ENCODE data around the gene NRF1.

NRF1 gene

DNA sequence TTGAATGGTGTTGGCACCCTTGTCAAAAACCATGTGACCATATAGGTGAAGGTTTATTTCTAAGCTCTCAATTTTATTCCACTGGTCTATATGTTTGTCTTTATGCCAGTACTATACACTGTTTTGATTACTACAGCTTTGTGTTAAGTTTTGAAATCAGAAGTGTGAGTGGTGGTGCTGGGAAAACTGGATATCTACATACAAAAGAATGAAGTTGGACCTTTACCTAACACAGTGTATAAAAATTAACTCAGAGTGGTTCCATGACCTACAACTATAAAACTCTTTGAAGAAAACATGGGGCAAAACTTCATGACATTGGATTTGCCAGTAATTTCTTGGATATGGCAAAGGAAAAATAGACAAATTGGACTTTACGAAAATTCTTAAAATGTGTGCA, 112.2 kb downstream of the NRF1 start:
- DNase-seq (no peak), ATAC-seq (replicated peaks) (no peak)
- Mint-ChIP-seq H3K27ac (peak overlapping the region in 1 of 2 donors; percentile 39), H3K36me3 (ENCODE audit: insufficient read depth) (peaks cover 67% of the 10 kb centered on the region), H3K9me3 (no peaks in the 10 kb centered on the region), H3K4me1 (ENCODE audit: low read depth in 2 of 2) (no peaks in the 10 kb centered on the region), H3K27me3 (no peaks in the 10 kb centered on the region), H3K4me3 (no peak overlapping the region)

GRCh38 chr7:129724796-129725195, 113.3 kb downstream of the NRF1 start:
- no peaks in the 10 kb centered on the region for H3K9me3 Mint-ChIP-seq
- H3K27ac Mint-ChIP-seq, result no peak overlapping the region
- no peak for DNase-seq
- no peak overlapping the region for H3K4me3 Mint-ChIP-seq
- peaks cover 70% of the 10 kb centered on the region for H3K36me3 Mint-ChIP-seq (ENCODE audit: insufficient read depth)
- no peak for ATAC-seq (replicated peaks)
- H3K27me3 Mint-ChIP-seq, result no peaks in the 10 kb centered on the region
- H3K4me1 Mint-ChIP-seq (ENCODE audit: low read depth in 2 of 2), result no peaks in the 10 kb centered on the region

- ATAC-seq (replicated peaks), result no peak
- DNase-seq, result no peak
- Mint-ChIP-seq H3K4me1 (ENCODE audit: low read depth in 2 of 2) (no peaks in the 10 kb centered on the region), H3K27ac (peak overlapping the region in 1 of 2 donors; percentile 16), H3K4me3 (no peak overlapping the region), H3K36me3 (ENCODE audit: insufficient read depth) (peaks cover 73% of the 10 kb centered on the region), H3K9me3 (no peaks in the 10 kb centered on the region), H3K27me3 (no peaks in the 10 kb centered on the region)
Measured at GRCh38 chr7:129728875-129729467, 117.5 kb downstream of the NRF1 start.

GRCh38 chr7:129729511-129729910, 118.0 kb downstream of the NRF1 start:
- DNase-seq (no peak), ATAC-seq (replicated peaks) (no peak)
- Mint-ChIP-seq H3K4me1 (ENCODE audit: low read depth in 2 of 2) (no peaks in the 10 kb centered on the region), H3K27ac (peak overlapping the region in 1 of 2 donors; percentile 16), H3K4me3 (no peak overlapping the region), H3K9me3 (no peaks in the 10 kb centered on the region), H3K36me3 (ENCODE audit: insufficient read depth) (peaks cover 69% of the 10 kb centered on the region), H3K27me3 (no peaks in the 10 kb centered on the region)

DNA sequence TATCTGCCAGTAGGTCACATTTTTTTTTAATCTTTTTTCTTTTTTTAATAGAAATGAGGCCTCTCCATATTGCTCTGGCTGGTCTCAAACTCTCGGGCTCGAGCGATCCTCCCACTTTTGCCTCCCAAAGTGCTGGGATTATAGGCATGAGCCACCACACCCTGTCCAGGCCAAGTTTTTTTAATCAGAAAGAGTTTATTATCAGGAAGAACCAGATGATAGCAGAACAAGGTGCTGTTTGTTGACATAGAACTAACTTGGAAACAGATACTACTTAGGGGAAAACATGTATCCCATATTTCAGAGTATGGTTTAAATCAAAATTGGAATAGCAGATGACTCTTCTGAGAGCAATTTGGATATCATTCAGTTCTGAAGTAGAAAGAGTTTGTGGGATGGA, 118.6 kb downstream of the NRF1 start:
- Mint-ChIP-seq H3K27me3 (no peaks in the 10 kb centered on the region), H3K9me3 (no peaks in the 10 kb centered on the region), H3K36me3 (ENCODE audit: insufficient read depth) (peaks cover 70% of the 10 kb centered on the region), H3K4me1 (ENCODE audit: low read depth in 2 of 2) (no peaks in the 10 kb centered on the region), H3K27ac (no peak overlapping the region), H3K4me3 (no peak overlapping the region)
- no peak for DNase-seq
- ATAC-seq (replicated peaks), result no peak

DNA sequence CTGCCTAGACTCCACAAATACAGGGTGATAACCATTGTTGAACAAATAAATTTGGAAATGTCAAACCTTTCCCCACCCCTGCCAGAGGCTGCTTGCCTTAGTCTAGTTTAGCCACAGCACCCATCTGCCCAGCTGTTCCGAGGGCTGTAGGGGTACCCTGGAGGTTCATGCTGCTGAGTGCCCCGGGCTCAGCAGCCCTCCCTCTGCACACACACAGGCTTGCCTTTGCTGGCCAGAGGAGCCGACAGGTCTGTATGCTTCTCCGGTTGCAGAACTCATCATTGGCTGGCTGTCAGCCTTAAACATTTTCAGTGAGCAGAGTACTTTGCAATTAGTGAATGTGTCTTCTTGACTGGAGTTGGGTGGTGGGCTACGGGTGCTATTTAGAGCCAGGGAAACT, 122.9 kb downstream of the NRF1 start:
- H3K9me3 Mint-ChIP-seq, result no peaks in the 10 kb centered on the region
- ATAC-seq (replicated peaks) (no peak), DNase-seq (no peak)
- no peak overlapping the region for H3K4me3 Mint-ChIP-seq
- H3K4me1 Mint-ChIP-seq (ENCODE audit: low read depth in 2 of 2), result no peaks in the 10 kb centered on the region
- no peaks in the 10 kb centered on the region for H3K27me3 Mint-ChIP-seq
- peaks cover 47% of the 10 kb centered on the region for H3K36me3 Mint-ChIP-seq (ENCODE audit: insufficient read depth)
- peak overlapping the region in 1 of 2 donors; percentile 5 for H3K27ac Mint-ChIP-seq

DNA sequence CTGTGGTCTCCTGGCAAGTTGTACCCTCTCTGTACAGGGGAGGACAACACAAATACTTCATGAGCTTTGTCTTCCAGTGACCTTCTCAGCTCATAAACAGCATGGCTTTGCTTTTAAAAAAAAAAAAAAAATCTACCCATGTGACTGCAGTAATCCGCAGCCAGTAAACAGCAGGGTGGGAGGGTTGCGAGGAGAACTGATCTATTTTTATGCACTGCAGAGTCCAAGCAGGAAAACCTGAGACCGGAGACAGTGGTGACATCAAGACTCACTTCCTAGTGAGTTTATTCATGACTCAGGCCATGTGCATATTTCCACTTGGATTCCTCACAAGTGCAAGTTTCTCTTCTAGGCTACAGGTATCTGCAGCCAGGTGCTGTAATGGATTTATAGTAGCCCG, 127.9 kb downstream of the NRF1 start:
- Mint-ChIP-seq H3K9me3 (no peaks in the 10 kb centered on the region), H3K36me3 (ENCODE audit: insufficient read depth) (peaks cover 31% of the 10 kb centered on the region), H3K27me3 (no peaks in the 10 kb centered on the region), H3K27ac (no peak overlapping the region), H3K4me1 (ENCODE audit: low read depth in 2 of 2) (no peaks in the 10 kb centered on the region), H3K4me3 (no peak overlapping the region)
- no peak for DNase-seq
- no peak for ATAC-seq (replicated peaks)

- no peak for DNase-seq
- Mint-ChIP-seq H3K9me3 (no peaks in the 10 kb centered on the region), H3K4me1 (ENCODE audit: low read depth in 2 of 2) (peaks cover 0 to 3% of the 10 kb centered on the region in 2 donors), H3K27ac (no peak overlapping the region), H3K36me3 (ENCODE audit: insufficient read depth) (peaks cover 22% of the 10 kb centered on the region), H3K27me3 (no peaks in the 10 kb centered on the region), H3K4me3 (no peak overlapping the region)
- no peak for ATAC-seq (replicated peaks)
Measured at GRCh38 chr7:129740574-129741410, 129.3 kb downstream of the NRF1 start.

DNA sequence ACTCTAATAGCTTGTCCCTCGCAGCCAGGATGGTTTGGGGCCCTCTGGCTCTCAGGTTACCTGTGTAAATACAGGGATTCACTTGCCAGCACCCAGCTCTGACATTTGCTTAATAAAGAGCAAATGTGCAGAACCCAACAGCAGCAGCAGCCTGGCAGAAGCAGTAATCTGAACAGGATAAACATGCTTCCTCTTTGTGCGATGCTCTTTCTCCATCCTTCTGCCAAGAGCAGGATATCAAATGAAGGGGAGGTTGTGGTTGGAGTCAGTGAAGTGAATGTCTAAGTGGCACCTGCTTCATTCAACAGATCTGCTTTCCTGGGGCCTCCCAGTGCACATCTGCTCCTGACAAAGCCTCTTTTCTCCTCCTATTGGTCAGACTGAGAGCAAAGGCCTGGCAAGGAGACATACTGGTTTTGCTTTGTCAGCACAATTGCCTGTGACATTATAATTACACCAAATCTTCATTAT, 130.3 kb downstream of the NRF1 start:
- H3K27ac Mint-ChIP-seq, result no peak overlapping the region
- no peaks in the 10 kb centered on the region for H3K9me3 Mint-ChIP-seq
- no peaks in the 10 kb centered on the region for H3K27me3 Mint-ChIP-seq
- no peak for DNase-seq
- peaks cover 23% of the 10 kb centered on the region for H3K36me3 Mint-ChIP-seq (ENCODE audit: insufficient read depth)
- no peak overlapping the region for H3K4me3 Mint-ChIP-seq
- no peak for ATAC-seq (replicated peaks)
- peaks cover 0 to 3% of the 10 kb centered on the region in 2 donors for H3K4me1 Mint-ChIP-seq (ENCODE audit: low read depth in 2 of 2)

- peaks cover 0 to 3% of the 10 kb centered on the region in 2 donors for H3K4me1 Mint-ChIP-seq (ENCODE audit: low read depth in 2 of 2)
- ATAC-seq (replicated peaks), result no peak
Measured at GRCh38 chr7:129742256-129742655, 130.7 kb downstream of the NRF1 start.

DNA sequence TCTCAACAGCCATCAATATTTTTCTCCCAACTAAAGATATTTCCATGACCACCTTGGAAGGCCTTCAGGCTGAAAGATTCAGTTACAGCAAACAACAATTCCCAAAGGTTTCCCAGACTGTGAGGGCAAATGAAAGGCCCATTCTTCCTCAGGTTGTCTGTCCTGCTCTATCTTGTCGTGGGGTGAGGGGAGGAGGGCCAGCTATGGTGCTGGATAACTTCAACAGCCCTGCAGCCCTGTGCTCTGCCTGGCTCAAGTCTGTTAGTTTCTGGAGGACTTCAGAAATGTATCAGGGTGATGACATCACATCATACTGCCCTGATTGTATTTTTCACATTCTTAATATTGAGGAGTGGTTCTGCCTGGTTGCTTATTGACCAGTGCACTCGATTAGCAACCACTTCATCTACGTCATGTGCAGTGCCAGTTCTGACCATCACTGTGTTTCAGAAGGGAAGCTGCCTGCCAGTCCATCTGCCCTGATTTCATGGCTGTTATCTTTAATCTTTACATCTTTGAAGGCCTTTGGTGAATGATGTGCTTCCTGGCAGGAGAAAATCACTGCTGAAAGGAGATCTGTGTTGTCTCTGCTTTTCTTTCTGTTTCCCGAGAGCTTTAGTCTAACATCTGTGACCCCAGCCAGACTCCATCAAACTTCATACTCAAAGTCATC, 135.5 kb downstream of the NRF1 start:
- H3K4me3 Mint-ChIP-seq, result no peak overlapping the region
- H3K4me1 Mint-ChIP-seq (ENCODE audit: low read depth in 2 of 2), result peaks cover 0 to 3% of the 10 kb centered on the region in 2 donors

More at GRCh38 chr7:129742256-129742655, 130.7 kb downstream of the NRF1 start:
- H3K4me3 Mint-ChIP-seq, result no peak overlapping the region
- no peak for DNase-seq
- H3K9me3 Mint-ChIP-seq, result no peaks in the 10 kb centered on the region
- H3K36me3 Mint-ChIP-seq (ENCODE audit: insufficient read depth), result peaks cover 24% of the 10 kb centered on the region
- H3K27ac Mint-ChIP-seq, result no peak overlapping the region
- H3K27me3 Mint-ChIP-seq, result no peaks in the 10 kb centered on the region

DNA sequence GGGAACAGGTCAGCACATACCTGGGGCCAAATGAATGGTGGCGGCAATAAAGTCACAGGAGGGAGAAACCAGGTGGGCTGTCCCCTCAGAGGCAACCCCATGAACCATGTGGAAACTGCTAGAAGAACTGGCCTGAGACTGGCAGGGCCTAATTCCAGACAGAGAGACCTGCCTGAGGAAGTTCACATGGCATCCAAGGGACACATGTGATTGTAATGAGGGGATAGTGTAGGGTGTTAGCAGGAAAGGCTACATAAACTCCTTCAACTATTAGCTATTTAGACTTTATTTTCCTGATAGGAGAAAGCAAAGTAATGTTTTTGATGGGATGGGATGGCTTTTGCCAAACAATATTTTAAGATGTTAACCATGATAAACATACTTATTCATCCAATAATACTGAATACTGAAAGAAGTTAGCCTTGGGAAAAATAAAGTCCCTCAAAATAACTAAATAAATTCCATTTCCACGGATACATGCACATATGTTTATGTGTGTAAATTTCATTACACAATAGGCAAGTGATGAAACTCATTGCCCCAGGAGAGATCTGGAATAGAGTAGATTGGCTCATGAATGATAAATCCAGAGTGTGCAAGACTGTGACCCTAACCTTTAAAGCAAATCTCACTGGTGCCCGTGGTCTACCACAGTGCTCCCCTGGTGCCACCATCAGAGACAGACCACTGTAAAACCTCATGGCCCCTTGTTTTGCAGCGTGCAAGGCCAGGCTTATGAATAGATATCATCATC, 137.0 kb downstream of the NRF1 start:
- Mint-ChIP-seq H3K4me3 (no peak overlapping the region), H3K27me3 (no peaks in the 10 kb centered on the region), H3K27ac (no peak overlapping the region), H3K9me3 (no peaks in the 10 kb centered on the region), H3K4me1 (ENCODE audit: low read depth in 2 of 2) (peaks cover 0 to 3% of the 10 kb centered on the region in 2 donors), H3K36me3 (ENCODE audit: insufficient read depth) (peaks cover 17% of the 10 kb centered on the region)
- ATAC-seq (replicated peaks) (no peak), DNase-seq (no peak)

More for the DNA sequence above, 135.5 kb downstream of the NRF1 start:
- no peak for ATAC-seq (replicated peaks)
- no peak for DNase-seq
- H3K27me3 Mint-ChIP-seq, result no peaks in the 10 kb centered on the region
- H3K27ac Mint-ChIP-seq, result no peak overlapping the region
- peaks cover 27% of the 10 kb centered on the region for H3K36me3 Mint-ChIP-seq (ENCODE audit: insufficient read depth)
- H3K9me3 Mint-ChIP-seq, result no peaks in the 10 kb centered on the region

DNA sequence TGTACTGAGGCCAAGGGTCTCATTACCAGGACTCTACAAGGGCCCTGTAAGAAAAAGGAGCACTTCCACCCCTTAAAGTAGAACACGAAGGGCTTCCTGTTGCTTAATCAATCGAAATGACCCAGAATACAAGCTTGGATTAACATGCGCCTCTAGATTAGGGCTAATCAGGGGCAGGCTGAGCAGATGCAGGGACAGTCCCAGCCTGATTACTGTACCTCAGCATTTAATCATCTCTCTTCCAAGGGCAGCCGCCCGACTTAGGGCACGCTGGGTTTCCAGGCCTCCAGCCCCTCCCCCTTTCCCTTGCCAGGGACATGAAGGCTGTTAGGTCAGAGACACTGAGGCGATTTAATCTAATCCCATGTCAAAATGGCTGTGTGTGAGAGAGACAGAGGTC, 138.6 kb downstream of the NRF1 start:
- H3K9me3 Mint-ChIP-seq, result no peaks in the 10 kb centered on the region
- no peak for ATAC-seq (replicated peaks)
- no peak overlapping the region for H3K4me3 Mint-ChIP-seq
- H3K4me1 Mint-ChIP-seq (ENCODE audit: low read depth in 2 of 2), result peaks cover 0 to 1% of the 10 kb centered on the region in 2 donors
- H3K36me3 Mint-ChIP-seq (ENCODE audit: insufficient read depth), result peaks cover 18% of the 10 kb centered on the region
- DNase-seq, result no peak
- H3K27ac Mint-ChIP-seq, result peak overlapping the region in 1 of 2 donors; percentile 13
- H3K27me3 Mint-ChIP-seq, result no peaks in the 10 kb centered on the region
